ENCODE data around the gene SARS2. TPM values are rescaled to one million over a fixed set of nuclear protein-coding genes. Genes with fewer than 3 reads are reported as not detected.

SARS2 gene
- total and polyA plus RNA-seq, 2 donors (not counting 1 experiment from before 2014, with no cell fraction given) = 7.2 to 10.4 TPM

- Histone ChIP-seq H3K79me2 (ENCODE audit: control insufficient read depth, insufficient read depth, low read length) (no peaks in the 10 kb centered on the region), H3K27ac (ENCODE audit: insufficient read depth, low read length) (no peak overlapping the region), H3K9me3 (ENCODE audit: control insufficient read depth, insufficient read depth, low read depth, low read length) (no peaks in the 10 kb centered on the region), H3K27me3 (ENCODE audit: control insufficient read depth, insufficient read depth, low read length) (no peaks in the 10 kb centered on the region), H3K4me1 (ENCODE audit: control insufficient read depth, extremely low read depth, insufficient read depth, low read length) (no peaks in the 10 kb centered on the region), H3K4me3 (replicated peaks in 1 of 4; ENCODE audit: control extremely low read depth in 1 of 4, insufficient read depth in 1 of 4, low read depth in 3 of 4, low read length in 4 of 4) (no peak overlapping the region), H2AFZ (ENCODE audit: low read length) (no peak overlapping the region), H3K9ac (ENCODE audit: insufficient read depth, low read length) (no peak overlapping the region), H3K36me3 (ENCODE audit: control insufficient read depth, insufficient read depth, low read length) (peaks cover 7% of the 10 kb centered on the region), H4K20me1 (ENCODE audit: control insufficient read depth, extremely low read depth, insufficient read depth, low read length) (no peaks in the 10 kb centered on the region), H3K4me2 (ENCODE audit: extremely low read depth, insufficient read depth, low read length) (no peak overlapping the region)
- TF ChIP-seq CTCF (conservative IDR thresholded peaks at IDR 0.05 in 1 of 2, IDR thresholded peaks at IDR 0.05 in 1 of 2; ENCODE audit: low read depth in 1 of 2, low read length in 2 of 2) (no peak), EZH2 (IDR thresholded peaks at IDR 0.05; ENCODE audit: low read length, missing control alignments) (no peak)
- no peak for DNase-seq (ENCODE audit: low read depth in 2 of 2)
These were observed 37.7 kb downstream of the SARS2 start for GRCh38 chr19:38892841-38893240.

GRCh38 chr19:38891771-38892170 is 38.8 kb downstream of the SARS2 start:
- DNase-seq (ENCODE audit: low read depth in 2 of 2) = no peak

GRCh38 chr19:38890686-38891085 is 39.9 kb downstream of the SARS2 start:
- TF ChIP-seq CTCF (conservative IDR thresholded peaks at IDR 0.05 in 1 of 2, IDR thresholded peaks at IDR 0.05 in 1 of 2; ENCODE audit: low read depth in 1 of 2, low read length in 2 of 2) = no peak
- TF ChIP-seq EZH2 (IDR thresholded peaks at IDR 0.05; ENCODE audit: low read length, missing control alignments) = no peak
- Histone ChIP-seq H3K9ac (ENCODE audit: insufficient read depth, low read length) (no peak overlapping the region), H3K9me3 (ENCODE audit: control insufficient read depth, insufficient read depth, low read depth, low read length) (no peaks in the 10 kb centered on the region), H3K27me3 (ENCODE audit: control insufficient read depth, insufficient read depth, low read length) (no peaks in the 10 kb centered on the region), H2AFZ (ENCODE audit: low read length) (no peak overlapping the region), H3K79me2 (ENCODE audit: control insufficient read depth, insufficient read depth, low read length) (no peaks in the 10 kb centered on the region), H3K36me3 (ENCODE audit: control insufficient read depth, insufficient read depth, low read length) (peaks cover 7% of the 10 kb centered on the region), H3K27ac (ENCODE audit: insufficient read depth, low read length) (no peak overlapping the region), H4K20me1 (ENCODE audit: control insufficient read depth, extremely low read depth, insufficient read depth, low read length) (no peaks in the 10 kb centered on the region), H3K4me2 (ENCODE audit: extremely low read depth, insufficient read depth, low read length) (no peak overlapping the region), H3K4me1 (ENCODE audit: control insufficient read depth, extremely low read depth, insufficient read depth, low read length) (no peaks in the 10 kb centered on the region), H3K4me3 (replicated peaks in 1 of 4; ENCODE audit: control extremely low read depth in 1 of 4, insufficient read depth in 1 of 4, low read depth in 3 of 4, low read length in 4 of 4) (no peak overlapping the region)
- DNase-seq (ENCODE audit: low read depth in 2 of 2) = no peak

More at GRCh38 chr19:38891771-38892170, 38.8 kb downstream of the SARS2 start:
- Histone ChIP-seq H3K4me1 (ENCODE audit: control insufficient read depth, extremely low read depth, insufficient read depth, low read length) (no peaks in the 10 kb centered on the region), H4K20me1 (ENCODE audit: control insufficient read depth, extremely low read depth, insufficient read depth, low read length) (no peaks in the 10 kb centered on the region), H3K27me3 (ENCODE audit: control insufficient read depth, insufficient read depth, low read length) (no peaks in the 10 kb centered on the region), H3K9me3 (ENCODE audit: control insufficient read depth, insufficient read depth, low read depth, low read length) (no peaks in the 10 kb centered on the region), H3K27ac (ENCODE audit: insufficient read depth, low read length) (no peak overlapping the region), H3K79me2 (ENCODE audit: control insufficient read depth, insufficient read depth, low read length) (no peaks in the 10 kb centered on the region), H2AFZ (ENCODE audit: low read length) (no peak overlapping the region), H3K4me2 (ENCODE audit: extremely low read depth, insufficient read depth, low read length) (no peak overlapping the region), H3K9ac (ENCODE audit: insufficient read depth, low read length) (no peak overlapping the region), H3K4me3 (replicated peaks in 1 of 4; ENCODE audit: control extremely low read depth in 1 of 4, insufficient read depth in 1 of 4, low read depth in 3 of 4, low read length in 4 of 4) (no peak overlapping the region), H3K36me3 (ENCODE audit: control insufficient read depth, insufficient read depth, low read length) (peaks cover 7% of the 10 kb centered on the region)
- TF ChIP-seq EZH2 (IDR thresholded peaks at IDR 0.05; ENCODE audit: low read length, missing control alignments) (no peak), CTCF (conservative IDR thresholded peaks at IDR 0.05 in 1 of 2, IDR thresholded peaks at IDR 0.05 in 1 of 2; ENCODE audit: low read depth in 1 of 2, low read length in 2 of 2) (no peak)
